Loucy (cell line): ENCODE measurements around the gene OR4F15.

Experiments
- CTCF ChIP-seq: fragments of 200-600 bp; sonication (generic); conservative IDR thresholded peaks from 2 replicates; pipeline ENCODE4 v1.5.1; 2014; ENCODE audit warnings: mild to moderate bottlenecking, antibody characterized with exemption, low read length
- EZH2phosphoT487 ChIP-seq: fragments of 200-600 bp; IDR thresholded peaks from 2 replicates; pipeline ENCODE4 v1.6.1; 2018; ENCODE audit warnings: antibody characterized with exemption, mild to moderate bottlenecking, moderate library complexity, borderline replicate concordance

GRCh38 chr15:101803676-101804075, 8.3 kb upstream of the OR4F15 start:
- TF ChIP-seq CTCF (no peak), EZH2phosphoT487 (no peak)
